ENCODE measurements around the gene SNRPD1. TPM values are rescaled to one million over a fixed set of nuclear protein-coding genes. Genes with fewer than 3 reads are reported as not detected.
A peak's percentile ranks its signal among the peaks of the same experiment; 100 is the strongest.

SNRPD1 gene
- total and polyA plus RNA-seq, 9 of the 15 experiments (the other 6 are each of a cell fraction or from before 2014, with no cell fraction given) = 186 to 1,063 (median 313) TPM

DNA sequence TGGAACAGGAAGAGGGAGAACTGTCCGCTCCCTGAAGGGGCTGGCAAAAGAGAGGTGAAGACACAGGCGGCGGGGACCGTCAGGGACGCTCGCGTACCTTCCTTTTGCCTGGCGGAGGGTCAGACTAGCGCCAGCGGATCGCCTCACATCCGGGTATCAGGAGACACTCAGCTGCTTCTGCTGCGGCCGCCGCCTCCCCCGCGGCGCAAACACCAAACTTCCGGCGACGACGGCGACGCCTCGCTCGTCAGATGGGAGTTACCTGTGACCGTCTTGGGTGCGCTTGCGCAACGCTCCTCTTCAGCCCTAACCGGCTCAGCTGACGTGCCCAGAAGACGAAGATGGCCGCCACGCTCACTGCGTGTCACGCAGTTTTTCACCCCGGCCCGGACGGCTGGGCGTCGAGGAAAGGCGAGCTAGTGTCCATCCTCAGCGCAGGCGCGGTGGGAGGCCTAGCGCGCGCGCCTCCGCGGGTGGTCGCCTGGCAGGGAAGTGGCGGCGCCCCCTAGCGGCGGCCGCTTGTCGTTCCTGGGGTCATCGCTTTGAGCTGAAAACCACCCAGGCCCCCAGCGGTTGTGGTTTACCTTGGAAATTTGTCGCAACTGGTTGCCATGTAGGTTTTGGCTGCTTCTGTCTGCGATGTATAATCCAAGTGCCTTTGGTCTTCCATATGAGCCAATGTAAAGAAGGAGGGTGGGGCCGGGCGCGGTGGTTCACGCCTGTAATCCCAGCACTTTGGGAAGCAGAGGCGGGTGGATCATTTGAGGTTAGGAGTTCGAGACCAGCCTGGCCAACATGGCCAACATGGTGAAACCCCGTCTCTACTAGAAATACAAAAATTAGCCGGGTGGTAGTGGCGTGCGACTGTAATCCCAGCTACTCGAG is 11.3 kb upstream of the SNRPD1 start, which contains the start of gene ESCO1 (continued):
- TF ChIP-seq, protein P1, sequence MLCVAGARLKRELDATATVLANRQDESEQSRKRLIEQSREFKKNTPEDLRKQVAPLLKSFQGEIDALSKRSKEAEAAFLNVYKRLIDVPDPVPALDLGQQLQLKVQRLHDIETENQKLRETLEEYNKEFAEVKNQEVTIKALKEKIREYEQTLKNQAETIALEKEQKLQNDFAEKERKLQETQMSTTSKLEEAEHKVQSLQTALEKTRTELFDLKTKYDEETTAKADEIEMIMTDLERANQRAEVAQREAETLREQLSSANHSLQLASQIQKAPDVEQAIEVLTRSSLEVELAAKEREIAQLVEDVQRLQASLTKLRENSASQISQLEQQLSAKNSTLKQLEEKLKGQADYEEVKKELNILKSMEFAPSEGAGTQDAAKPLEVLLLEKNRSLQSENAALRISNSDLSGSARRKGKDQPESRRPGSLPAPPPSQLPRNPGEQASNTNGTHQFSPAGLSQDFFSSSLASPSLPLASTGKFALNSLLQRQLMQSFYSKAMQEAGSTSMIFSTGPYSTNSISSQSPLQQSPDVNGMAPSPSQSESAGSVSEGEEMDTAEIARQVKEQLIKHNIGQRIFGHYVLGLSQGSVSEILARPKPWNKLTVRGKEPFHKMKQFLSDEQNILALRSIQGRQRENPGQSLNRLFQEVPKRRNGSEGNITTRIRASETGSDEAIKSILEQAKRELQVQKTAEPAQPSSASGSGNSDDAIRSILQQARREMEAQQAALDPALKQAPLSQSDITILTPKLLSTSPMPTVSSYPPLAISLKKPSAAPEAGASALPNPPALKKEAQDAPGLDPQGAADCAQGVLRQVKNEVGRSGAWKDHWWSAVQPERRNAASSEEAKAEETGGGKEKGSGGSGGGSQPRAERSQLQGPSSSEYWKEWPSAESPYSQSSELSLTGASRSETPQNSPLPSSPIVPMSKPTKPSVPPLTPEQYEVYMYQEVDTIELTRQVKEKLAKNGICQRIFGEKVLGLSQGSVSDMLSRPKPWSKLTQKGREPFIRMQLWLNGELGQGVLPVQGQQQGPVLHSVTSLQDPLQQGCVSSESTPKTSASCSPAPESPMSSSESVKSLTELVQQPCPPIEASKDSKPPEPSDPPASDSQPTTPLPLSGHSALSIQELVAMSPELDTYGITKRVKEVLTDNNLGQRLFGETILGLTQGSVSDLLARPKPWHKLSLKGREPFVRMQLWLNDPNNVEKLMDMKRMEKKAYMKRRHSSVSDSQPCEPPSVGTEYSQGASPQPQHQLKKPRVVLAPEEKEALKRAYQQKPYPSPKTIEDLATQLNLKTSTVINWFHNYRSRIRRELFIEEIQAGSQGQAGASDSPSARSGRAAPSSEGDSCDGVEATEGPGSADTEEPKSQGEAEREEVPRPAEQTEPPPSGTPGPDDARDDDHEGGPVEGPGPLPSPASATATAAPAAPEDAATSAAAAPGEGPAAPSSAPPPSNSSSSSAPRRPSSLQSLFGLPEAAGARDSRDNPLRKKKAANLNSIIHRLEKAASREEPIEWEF (CRISPR knock-in tag; IDR thresholded peaks at IDR 0.05) = no peak
- TF ChIP-seq, protein P2, sequence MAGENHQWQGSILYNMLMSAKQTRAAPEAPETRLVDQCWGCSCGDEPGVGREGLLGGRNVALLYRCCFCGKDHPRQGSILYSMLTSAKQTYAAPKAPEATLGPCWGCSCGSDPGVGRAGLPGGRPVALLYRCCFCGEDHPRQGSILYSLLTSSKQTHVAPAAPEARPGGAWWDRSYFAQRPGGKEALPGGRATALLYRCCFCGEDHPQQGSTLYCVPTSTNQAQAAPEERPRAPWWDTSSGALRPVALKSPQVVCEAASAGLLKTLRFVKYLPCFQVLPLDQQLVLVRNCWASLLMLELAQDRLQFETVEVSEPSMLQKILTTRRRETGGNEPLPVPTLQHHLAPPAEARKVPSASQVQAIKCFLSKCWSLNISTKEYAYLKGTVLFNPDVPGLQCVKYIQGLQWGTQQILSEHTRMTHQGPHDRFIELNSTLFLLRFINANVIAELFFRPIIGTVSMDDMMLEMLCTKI (IDR thresholded peaks at IDR 0.05; ENCODE audit: partially characterized antibody) = no peak
- TF ChIP-seq CTBP1 (IDR thresholded peaks at IDR 0.05; ENCODE audit: borderline replicate concordance) (peak; percentile 93), TOE1 (IDR thresholded peaks at IDR 0.05; ENCODE audit: borderline replicate concordance) (peak; percentile 83; the same call in 1 of the 2 replicates), TOE1 (CRISPR knock-in tag; IDR thresholded peaks at IDR 0.05; ENCODE audit: borderline replicate concordance, low read depth) (no peak), KAT8 (IDR thresholded peaks at IDR 0.05; ENCODE audit: low read depth) (no peak), PTBP1 (IDR thresholded peaks at IDR 0.05; ENCODE audit: low read depth, low read length) (no peak), SIRT6 (IDR thresholded peaks at IDR 0.05; ENCODE audit: low read depth, low read length) (no peak), ZNF444 (CRISPR knock-in tag; IDR thresholded peaks at IDR 0.05) (no peak), U2AF2 (optimal IDR thresholded peaks at IDR 0.05; ENCODE audit: low read depth, low read length) (no peak), ETV5 (CRISPR knock-in tag; IDR thresholded peaks at IDR 0.05; ENCODE audit: low read depth) (peak; percentile 98), GABPB1 (CRISPR knock-in tag; IDR thresholded peaks at IDR 0.05) (peak; percentile 93), CREB1 (IDR thresholded peaks at IDR 0.05) (peak; percentile 94), CREB1 (CRISPR knock-in tag; IDR thresholded peaks at IDR 0.05) (peak; percentile 93), TCF3 (CRISPR knock-in tag; IDR thresholded peaks at IDR 0.05) (peak; percentile 59)
- TF ChIP-seq, protein P3, sequence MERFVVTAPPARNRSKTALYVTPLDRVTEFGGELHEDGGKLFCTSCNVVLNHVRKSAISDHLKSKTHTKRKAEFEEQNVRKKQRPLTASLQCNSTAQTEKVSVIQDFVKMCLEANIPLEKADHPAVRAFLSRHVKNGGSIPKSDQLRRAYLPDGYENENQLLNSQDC (CRISPR knock-in tag; IDR thresholded peaks at IDR 0.05) = no peak
- TF ChIP-seq, protein P4, sequence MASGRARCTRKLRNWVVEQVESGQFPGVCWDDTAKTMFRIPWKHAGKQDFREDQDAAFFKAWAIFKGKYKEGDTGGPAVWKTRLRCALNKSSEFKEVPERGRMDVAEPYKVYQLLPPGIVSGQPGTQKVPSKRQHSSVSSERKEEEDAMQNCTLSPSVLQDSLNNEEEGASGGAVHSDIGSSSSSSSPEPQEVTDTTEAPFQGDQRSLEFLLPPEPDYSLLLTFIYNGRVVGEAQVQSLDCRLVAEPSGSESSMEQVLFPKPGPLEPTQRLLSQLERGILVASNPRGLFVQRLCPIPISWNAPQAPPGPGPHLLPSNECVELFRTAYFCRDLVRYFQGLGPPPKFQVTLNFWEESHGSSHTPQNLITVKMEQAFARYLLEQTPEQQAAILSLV (tag; IDR thresholded peaks at IDR 0.05) = peak; percentile 91
- TF ChIP-seq, protein P5, sequence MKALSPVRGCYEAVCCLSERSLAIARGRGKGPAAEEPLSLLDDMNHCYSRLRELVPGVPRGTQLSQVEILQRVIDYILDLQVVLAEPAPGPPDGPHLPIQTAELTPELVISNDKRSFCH (CRISPR knock-in tag; IDR thresholded peaks at IDR 0.05) = no peak
- TF ChIP-seq, protein P5 (tag; IDR thresholded peaks at IDR 0.05) = peak; percentile 44

Data from K562 (cell line).